Activated naive CD8-positive, alpha-beta T cell (primary cell): ENCODE measurements around the gene HIPK1.

Experiments
- H3K27ac Mint-ChIP-seq: one replicate; pipeline ENCODE4 v1.8.0; 2021; ENCODE audit warnings: mixed read lengths
- H3K27me3 Mint-ChIP-seq: one replicate; pipeline ENCODE4 v1.8.0; 2021; ENCODE audit warnings: mixed read lengths
- H3K36me3 Mint-ChIP-seq: one replicate; pipeline ENCODE4 v1.8.0; 2021; ENCODE audit warnings: mixed read lengths
- H3K4me1 Mint-ChIP-seq: one replicate; pipeline ENCODE4 v1.8.0; 2021; ENCODE audit warnings: low read depth, mixed read lengths
- H3K4me3 Mint-ChIP-seq: one replicate; pipeline ENCODE4 v1.8.0; 2021; ENCODE audit warnings: mild to moderate bottlenecking, mixed read lengths
- H3K9me3 Mint-ChIP-seq: one replicate; pipeline ENCODE4 v1.8.0; 2021; ENCODE audit warnings: low read depth, mixed read lengths

HIPK1 gene

DNA sequence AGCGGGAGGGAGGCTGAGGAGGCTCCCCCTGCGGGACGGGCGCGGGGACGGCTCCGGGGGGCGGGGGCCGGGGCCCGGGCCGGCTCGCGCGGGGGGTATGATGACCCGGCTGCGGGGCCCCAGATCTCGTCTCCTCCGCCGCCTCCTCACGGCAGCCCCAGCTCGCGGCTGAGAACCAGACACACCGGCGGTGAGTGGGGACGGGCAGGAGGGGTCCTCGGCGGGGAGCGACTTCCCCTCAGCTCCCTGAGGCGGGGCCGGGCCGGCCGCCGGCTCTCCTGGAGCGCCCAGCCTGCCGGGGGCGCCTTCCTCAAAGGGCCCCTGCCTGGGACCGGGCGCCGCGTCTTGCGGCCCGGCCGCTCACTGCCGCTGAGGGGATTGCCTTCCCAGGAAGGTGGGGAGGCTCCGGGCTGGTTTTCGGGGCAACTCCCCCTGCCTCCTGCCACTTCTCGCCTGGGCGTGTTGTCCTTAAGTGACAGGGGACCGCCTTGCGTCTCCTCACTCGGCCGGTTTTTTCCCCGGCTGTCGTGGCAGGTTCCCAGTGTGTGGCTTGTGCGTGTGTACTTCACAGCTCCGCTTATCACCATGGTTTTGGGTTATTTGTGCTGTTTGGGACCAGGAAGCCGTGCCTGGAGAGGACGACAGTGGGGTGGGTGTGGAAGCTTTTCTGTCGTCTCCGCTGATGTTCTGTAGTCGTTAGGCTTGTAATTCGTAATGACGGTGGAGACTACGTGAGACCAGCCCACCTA, 800 bp downstream of the HIPK1 start:
- Mint-ChIP-seq H3K27me3 (no peaks in the 10 kb centered on the region), H3K9me3 (no peaks in the 10 kb centered on the region), H3K27ac (peak overlapping the region; percentile 93), H3K36me3 (no peaks in the 10 kb centered on the region), H3K4me3 (peak overlapping the region; percentile 95), H3K4me1 (peaks cover 57% of the 10 kb centered on the region)

- Mint-ChIP-seq H3K4me3 (peak overlapping the region; percentile 95), H3K27me3 (no peaks in the 10 kb centered on the region), H3K4me1 (peaks cover 64% of the 10 kb centered on the region), H3K9me3 (no peaks in the 10 kb centered on the region), H3K36me3 (no peaks in the 10 kb centered on the region), H3K27ac (peak overlapping the region; percentile 93)
Observed at GRCh38 chr1:113930499-113931161, 1.5 kb downstream of the HIPK1 start.

- peaks cover 73% of the 10 kb centered on the region for H3K4me1 Mint-ChIP-seq
- no peaks in the 10 kb centered on the region for H3K9me3 Mint-ChIP-seq
- H3K36me3 Mint-ChIP-seq: no peaks in the 10 kb centered on the region
- no peaks in the 10 kb centered on the region for H3K27me3 Mint-ChIP-seq
- peak overlapping the region; percentile 93 for H3K27ac Mint-ChIP-seq
- peak overlapping the region; percentile 95 for H3K4me3 Mint-ChIP-seq
Observed at GRCh38 chr1:113931451-113931851, 2.3 kb downstream of the HIPK1 start.

DNA sequence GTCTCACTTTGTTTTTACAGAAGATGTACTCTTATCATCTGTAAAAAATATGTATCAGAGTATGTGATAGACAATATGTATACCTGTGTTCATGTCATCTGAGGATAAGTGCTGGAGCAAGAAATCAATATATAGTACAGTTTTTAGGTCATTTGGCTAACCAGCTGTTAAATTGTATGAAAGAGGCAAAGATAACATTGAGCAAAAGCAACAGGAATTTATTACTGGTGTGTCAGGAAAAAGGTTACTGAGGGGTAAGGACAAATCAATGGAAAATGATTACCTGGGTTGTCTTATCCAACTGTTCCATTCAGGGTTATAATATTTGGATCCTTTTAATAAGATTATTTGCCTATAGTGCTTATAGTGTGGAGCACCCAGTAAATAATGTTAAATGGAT, 4.9 kb downstream of the HIPK1 start:
- Mint-ChIP-seq H3K9me3 (no peaks in the 10 kb centered on the region), H3K27ac (peak overlapping the region; percentile 93), H3K4me3 (peak overlapping the region; percentile 95), H3K36me3 (no peaks in the 10 kb centered on the region), H3K4me1 (peaks cover 83% of the 10 kb centered on the region), H3K27me3 (no peaks in the 10 kb centered on the region)

- H3K4me3 Mint-ChIP-seq: peak overlapping the region; percentile 95
Observed at GRCh38 chr1:113934511-113935055, 5.5 kb downstream of the HIPK1 start.

GRCh38 chr1:113935176-113935575, 6.1 kb downstream of the HIPK1 start:
- Mint-ChIP-seq H3K27me3 (no peaks in the 10 kb centered on the region), H3K27ac (peak overlapping the region; percentile 68), H3K4me3 (peak overlapping the region; percentile 42), H3K9me3 (no peaks in the 10 kb centered on the region), H3K36me3 (peaks cover 1% of the 10 kb centered on the region), H3K4me1 (peaks cover 93% of the 10 kb centered on the region)

More at GRCh38 chr1:113934511-113935055, 5.5 kb downstream of the HIPK1 start:
- peak overlapping the region; percentile 93 for H3K27ac Mint-ChIP-seq
- H3K4me1 Mint-ChIP-seq: peaks cover 88% of the 10 kb centered on the region
- H3K9me3 Mint-ChIP-seq: no peaks in the 10 kb centered on the region
- no peaks in the 10 kb centered on the region for H3K27me3 Mint-ChIP-seq
- no peaks in the 10 kb centered on the region for H3K36me3 Mint-ChIP-seq

GRCh38 chr1:113935970-113936369, 6.8 kb downstream of the HIPK1 start:
- peaks cover 9% of the 10 kb centered on the region for H3K36me3 Mint-ChIP-seq
- peak overlapping the region; percentile 27 for H3K4me3 Mint-ChIP-seq
- H3K9me3 Mint-ChIP-seq: no peaks in the 10 kb centered on the region
- H3K4me1 Mint-ChIP-seq: peaks cover 94% of the 10 kb centered on the region
- H3K27ac Mint-ChIP-seq: peak overlapping the region; percentile 68
- H3K27me3 Mint-ChIP-seq: no peaks in the 10 kb centered on the region

- H3K36me3 Mint-ChIP-seq: peaks cover 14% of the 10 kb centered on the region
- no peaks in the 10 kb centered on the region for H3K9me3 Mint-ChIP-seq
- H3K4me1 Mint-ChIP-seq: peaks cover 92% of the 10 kb centered on the region
- peak overlapping the region; percentile 58 for H3K4me3 Mint-ChIP-seq
- peak overlapping the region; percentile 96 for H3K27ac Mint-ChIP-seq
- no peaks in the 10 kb centered on the region for H3K27me3 Mint-ChIP-seq
Observed at GRCh38 chr1:113937146-113937545, 8.0 kb downstream of the HIPK1 start.

DNA sequence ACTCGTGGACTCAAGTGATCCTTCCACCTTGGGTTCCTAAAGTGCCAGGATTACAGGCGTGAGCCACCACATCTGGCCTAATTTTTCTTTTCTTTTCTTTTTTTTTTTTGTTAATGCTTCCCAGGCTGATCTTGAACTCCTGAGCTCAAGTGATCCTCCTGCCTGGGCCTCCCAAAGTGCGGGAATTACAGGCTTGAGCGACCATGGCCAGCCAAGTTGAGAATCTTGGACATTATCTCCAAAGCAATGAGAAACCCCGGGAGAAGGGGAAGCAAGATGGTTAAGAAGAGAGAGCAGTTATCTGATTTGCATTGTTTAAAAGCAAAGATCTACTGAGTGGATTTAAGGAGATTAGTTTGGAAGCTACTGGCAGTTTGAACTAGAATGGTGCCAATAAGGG, 9.1 kb downstream of the HIPK1 start:
- Mint-ChIP-seq H3K4me1 (peaks cover 88% of the 10 kb centered on the region), H3K9me3 (no peaks in the 10 kb centered on the region), H3K27ac (peak overlapping the region; percentile 96), H3K27me3 (no peaks in the 10 kb centered on the region), H3K36me3 (peaks cover 15% of the 10 kb centered on the region), H3K4me3 (peak overlapping the region; percentile 58)

DNA sequence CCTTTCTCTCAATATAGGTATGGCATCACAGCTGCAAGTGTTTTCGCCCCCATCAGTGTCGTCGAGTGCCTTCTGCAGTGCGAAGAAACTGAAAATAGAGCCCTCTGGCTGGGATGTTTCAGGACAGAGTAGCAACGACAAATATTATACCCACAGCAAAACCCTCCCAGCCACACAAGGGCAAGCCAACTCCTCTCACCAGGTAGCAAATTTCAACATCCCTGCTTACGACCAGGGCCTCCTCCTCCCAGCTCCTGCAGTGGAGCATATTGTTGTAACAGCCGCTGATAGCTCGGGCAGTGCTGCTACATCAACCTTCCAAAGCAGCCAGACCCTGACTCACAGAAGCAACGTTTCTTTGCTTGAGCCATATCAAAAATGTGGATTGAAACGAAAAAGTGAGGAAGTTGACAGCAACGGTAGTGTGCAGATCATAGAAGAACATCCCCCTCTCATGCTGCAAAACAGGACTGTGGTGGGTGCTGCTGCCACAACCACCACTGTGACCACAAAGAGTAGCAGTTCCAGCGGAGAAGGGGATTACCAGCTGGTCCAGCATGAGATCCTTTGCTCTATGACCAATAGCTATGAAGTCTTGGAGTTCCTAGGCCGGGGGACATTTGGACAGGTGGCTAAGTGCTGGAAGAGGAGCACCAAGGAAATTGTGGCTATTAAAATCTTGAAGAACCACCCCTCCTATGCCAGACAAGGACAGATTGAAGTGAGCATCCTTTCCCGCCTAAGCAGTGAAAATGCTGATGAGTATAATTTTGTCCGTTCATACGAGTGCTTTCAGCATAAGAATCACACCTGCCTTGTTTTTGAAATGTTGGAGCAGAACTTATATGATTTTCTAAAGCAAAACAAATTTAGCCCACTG, 11.5 kb downstream of the HIPK1 start:
- H3K4me1 Mint-ChIP-seq: peaks cover 84% of the 10 kb centered on the region
- peaks cover 23% of the 10 kb centered on the region for H3K36me3 Mint-ChIP-seq
- H3K4me3 Mint-ChIP-seq: peak overlapping the region; percentile 84
- peak overlapping the region; percentile 96 for H3K27ac Mint-ChIP-seq
- no peaks in the 10 kb centered on the region for H3K9me3 Mint-ChIP-seq
- H3K27me3 Mint-ChIP-seq: no peaks in the 10 kb centered on the region

- Mint-ChIP-seq H3K4me3 (peak overlapping the region; percentile 84), H3K9me3 (no peaks in the 10 kb centered on the region)
Observed at GRCh38 chr1:113941245-113941559, 12.1 kb downstream of the HIPK1 start.

GRCh38 chr1:113942527-113942926, 13.4 kb downstream of the HIPK1 start:
- Mint-ChIP-seq H3K9me3 (no peaks in the 10 kb centered on the region), H3K4me1 (peaks cover 84% of the 10 kb centered on the region), H3K36me3 (peaks cover 23% of the 10 kb centered on the region), H3K27ac (no peak overlapping the region), H3K4me3 (peak overlapping the region; percentile 23), H3K27me3 (no peaks in the 10 kb centered on the region)

More at GRCh38 chr1:113941245-113941559, 12.1 kb downstream of the HIPK1 start:
- H3K27ac Mint-ChIP-seq: peak overlapping the region; percentile 96
- H3K36me3 Mint-ChIP-seq: peaks cover 23% of the 10 kb centered on the region
- H3K4me1 Mint-ChIP-seq: peaks cover 84% of the 10 kb centered on the region
- H3K27me3 Mint-ChIP-seq: no peaks in the 10 kb centered on the region

GRCh38 chr1:113943028-113943811, 14.1 kb downstream of the HIPK1 start:
- Mint-ChIP-seq H3K9me3 (no peaks in the 10 kb centered on the region), H3K27ac (peak overlapping the region; percentile 61), H3K4me1 (peaks cover 84% of the 10 kb centered on the region), H3K27me3 (no peaks in the 10 kb centered on the region), H3K36me3 (peaks cover 23% of the 10 kb centered on the region), H3K4me3 (no peak overlapping the region)

GRCh38 chr1:113945329-113945728, 16.2 kb downstream of the HIPK1 start:
- Mint-ChIP-seq H3K4me1 (peaks cover 83% of the 10 kb centered on the region), H3K36me3 (peaks cover 20% of the 10 kb centered on the region), H3K4me3 (no peak overlapping the region), H3K27ac (peak overlapping the region; percentile 95), H3K27me3 (no peaks in the 10 kb centered on the region), H3K9me3 (no peaks in the 10 kb centered on the region)
